ENCODE results near the gene MSX1.
A peak's percentile ranks its signal among the peaks of the same experiment; 100 is the strongest.
"Not testable (repeated sequence)": the region's sequence is repeated elsewhere in the genome, so short reads cannot be mapped to it uniquely, and the experiment has no call there.

Gene MSX1

GRCh38 chr4:4819213-4819606, 40.3 kb upstream of the MSX1 start:
- H3K27me3 Mint-ChIP-seq (ENCODE audit: low read depth, poor library complexity), result peaks cover 35% of the 10 kb centered on the region
- H3K9me3 Mint-ChIP-seq, result peaks cover 32% of the 10 kb centered on the region
- H3K27ac Mint-ChIP-seq, result no peak overlapping the region
- DNase-seq, result no peak
- peaks cover 37% of the 10 kb centered on the region for H3K4me1 Mint-ChIP-seq
- H3K36me3 Mint-ChIP-seq (ENCODE audit: low read depth), result peaks cover 28% of the 10 kb centered on the region
- H3K4me3 Mint-ChIP-seq, result no peak overlapping the region
- TF ChIP-seq CTCF (IDR thresholded peaks at IDR 0.05), result no peak

- Mint-ChIP-seq H3K27ac (no peak overlapping the region), H3K4me3 (no peak overlapping the region), H3K36me3 (ENCODE audit: low read depth) (peaks cover 37% of the 10 kb centered on the region), H3K9me3 (peaks cover 39% of the 10 kb centered on the region), H3K27me3 (ENCODE audit: low read depth, poor library complexity) (peaks cover 28% of the 10 kb centered on the region), H3K4me1 (peaks cover 37% of the 10 kb centered on the region)
- TF ChIP-seq CTCF (IDR thresholded peaks at IDR 0.05), result no peak
- DNase-seq, result peak; percentile 50
Measured at GRCh38 chr4:4820261-4820660, 39.2 kb upstream of the MSX1 start.

DNA sequence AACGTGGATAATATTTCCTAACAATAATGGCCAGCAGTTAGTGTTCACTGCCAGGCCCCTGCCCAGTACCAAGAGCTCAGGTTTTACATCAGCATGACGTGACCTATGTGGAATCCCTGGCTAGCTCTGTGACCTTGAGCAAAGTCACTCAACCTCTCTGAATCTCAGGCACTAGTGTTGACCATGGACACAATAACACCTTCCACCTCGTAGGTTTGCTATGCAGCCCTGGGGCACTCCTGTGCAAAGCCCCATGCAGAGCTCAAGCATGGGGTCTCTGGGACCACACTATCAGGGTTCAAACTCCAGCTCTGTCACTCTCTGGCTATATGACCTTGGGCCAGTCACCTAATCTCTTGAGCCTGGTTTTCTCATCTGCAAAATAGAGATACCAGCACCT, 38.7 kb upstream of the MSX1 start:
- Mint-ChIP-seq H3K36me3 (ENCODE audit: low read depth) (peaks cover 39% of the 10 kb centered on the region), H3K27ac (no peak overlapping the region), H3K9me3 (peaks cover 40% of the 10 kb centered on the region), H3K4me3 (no peak overlapping the region), H3K27me3 (ENCODE audit: low read depth, poor library complexity) (peaks cover 24% of the 10 kb centered on the region), H3K4me1 (peaks cover 37% of the 10 kb centered on the region)
- TF ChIP-seq CTCF (IDR thresholded peaks at IDR 0.05), result no peak
- DNase-seq, result no peak

DNA sequence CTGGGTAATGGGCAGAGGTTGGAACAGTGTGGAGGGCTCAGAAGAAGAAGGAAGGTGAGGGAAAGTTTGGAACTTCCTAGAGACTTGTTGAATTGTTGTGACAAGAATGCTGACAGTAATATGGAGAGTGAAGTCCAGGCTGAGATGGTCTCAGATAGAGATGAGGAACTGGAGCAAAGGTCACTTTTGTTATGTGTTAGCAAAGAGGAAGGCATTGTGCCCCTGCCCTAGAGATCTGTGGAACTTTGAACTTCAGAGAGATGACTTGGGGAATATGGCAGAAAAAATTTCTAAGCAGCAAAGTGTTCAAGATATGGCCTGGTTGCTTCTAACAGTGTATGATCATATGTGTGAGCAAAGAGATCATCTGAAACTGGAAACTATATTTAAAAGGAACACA, 37.9 kb upstream of the MSX1 start:
- Mint-ChIP-seq H3K4me1 (peaks cover 37% of the 10 kb centered on the region), H3K27ac (no peak overlapping the region), H3K27me3 (ENCODE audit: low read depth, poor library complexity) (peaks cover 21% of the 10 kb centered on the region), H3K36me3 (ENCODE audit: low read depth) (peaks cover 41% of the 10 kb centered on the region), H3K4me3 (no peak overlapping the region), H3K9me3 (peaks cover 42% of the 10 kb centered on the region)
- no peak for DNase-seq
- TF ChIP-seq CTCF (IDR thresholded peaks at IDR 0.05), result no peak

DNA sequence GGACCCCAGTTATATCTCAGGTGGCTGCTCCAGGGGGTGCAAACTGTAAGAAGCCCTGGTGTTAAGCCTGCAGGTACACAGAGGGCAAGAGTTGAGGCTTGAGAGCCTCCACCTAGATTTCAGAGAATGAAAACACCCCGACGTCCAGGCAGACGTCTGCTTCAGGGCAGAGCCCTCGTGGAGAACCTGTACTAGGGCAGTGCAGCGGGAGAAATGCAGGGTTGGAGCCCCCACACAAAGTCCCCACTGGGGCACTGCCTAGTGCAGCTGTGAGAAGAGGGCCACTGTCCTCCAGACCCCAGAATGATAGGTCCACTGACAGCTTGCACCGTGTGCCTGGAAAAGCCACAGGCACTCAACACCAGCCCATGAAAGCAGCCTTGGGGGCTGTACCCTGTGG, 37.2 kb upstream of the MSX1 start:
- Mint-ChIP-seq H3K36me3 (ENCODE audit: low read depth) (peaks cover 34% of the 10 kb centered on the region), H3K9me3 (peaks cover 35% of the 10 kb centered on the region), H3K4me1 (peaks cover 43% of the 10 kb centered on the region), H3K27me3 (ENCODE audit: low read depth, poor library complexity) (peaks cover 14% of the 10 kb centered on the region)
- H3K4me3 Mint-ChIP-seq, DNase-seq, H3K27ac Mint-ChIP-seq: not testable (repeated sequence)

DNA sequence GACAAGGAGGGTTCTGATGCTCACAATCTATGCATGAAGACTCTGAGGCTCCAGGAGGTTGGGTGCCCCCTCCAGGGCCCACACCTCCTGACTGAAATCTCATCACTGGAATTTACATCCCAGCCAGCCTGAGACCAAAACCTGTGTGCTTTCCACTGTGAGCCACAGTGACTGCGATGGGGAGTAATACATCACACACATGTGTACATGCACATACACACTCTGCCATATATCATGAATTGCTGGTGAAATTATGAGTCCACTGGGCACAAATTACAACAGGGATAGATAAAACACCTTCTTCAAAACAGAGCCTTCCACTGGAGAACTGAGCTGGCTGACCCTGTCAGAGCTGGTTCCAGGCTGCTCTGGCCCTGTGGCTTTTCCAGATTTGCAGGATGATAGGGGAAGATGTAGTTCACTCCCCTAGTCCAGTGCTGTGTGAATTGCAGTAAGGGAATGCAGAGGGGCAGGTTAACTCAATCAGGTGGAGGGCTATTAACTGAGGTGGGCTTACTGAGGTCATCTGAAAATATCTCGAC, 35.8 kb upstream of the MSX1 start:
- H3K27ac Mint-ChIP-seq, result no peak overlapping the region
- H3K9me3 Mint-ChIP-seq, result peaks cover 30% of the 10 kb centered on the region
- H3K27me3 Mint-ChIP-seq (ENCODE audit: low read depth, poor library complexity), result peaks cover 9% of the 10 kb centered on the region
- H3K4me1 Mint-ChIP-seq, result peaks cover 48% of the 10 kb centered on the region
- no peak overlapping the region for H3K4me3 Mint-ChIP-seq
- no peak for DNase-seq
- TF ChIP-seq CTCF (IDR thresholded peaks at IDR 0.05), result no peak
- H3K36me3 Mint-ChIP-seq (ENCODE audit: low read depth), result peaks cover 30% of the 10 kb centered on the region

All from nephron progenitor cell (in vitro differentiated cells).